ENCODE data around the gene ADGRF3.
"Not testable (repeated sequence)": the region's sequence is repeated elsewhere in the genome, so short reads cannot be mapped to it uniquely, and the experiment has no call there.

ADGRF3 gene

GRCh38 chr2:26346454-26347053, at the start of gene ADGRF3:
Gene ADGRF3 (minus strand): TSS chr2:26346789. CDS start chr2:26346234, 555 bp downstream.
- FAIRE-seq, result no peak
- no peak for TF ChIP-seq POLR2A (IDR thresholded peaks at IDR 0.05; ENCODE audit: low read depth, low read length)
- no peak for DNase-seq (ENCODE audit: insufficient read length, low spot score)

- DNase-seq (ENCODE audit: insufficient read length, low spot score) (no peak), FAIRE-seq (no peak)
- TF ChIP-seq POLR2A (IDR thresholded peaks at IDR 0.05; ENCODE audit: low read depth, low read length), result no peak
Observed at GRCh38 chr2:26395394-26395793, 48.8 kb upstream of the ADGRF3 start.

- TF ChIP-seq POLR2A (IDR thresholded peaks at IDR 0.05; ENCODE audit: low read depth, low read length), result no peak
- FAIRE-seq, result peak; percentile 6
- DNase-seq (ENCODE audit: insufficient read length, low spot score), result no peak
Observed at GRCh38 chr2:26394694-26395093, 48.1 kb upstream of the ADGRF3 start.

- FAIRE-seq (no peak), DNase-seq (ENCODE audit: insufficient read length, low spot score) (no peak)
- TF ChIP-seq POLR2A (IDR thresholded peaks at IDR 0.05; ENCODE audit: low read depth, low read length), result no peak
Observed at GRCh38 chr2:26387189-26387588, 40.6 kb upstream of the ADGRF3 start.

GRCh38 chr2:26384597-26384996, 38.0 kb upstream of the ADGRF3 start:
- no peak for TF ChIP-seq POLR2A (IDR thresholded peaks at IDR 0.05; ENCODE audit: low read depth, low read length)
- no peak for FAIRE-seq
- DNase-seq (ENCODE audit: insufficient read length, low spot score), result no peak

- FAIRE-seq (no peak), DNase-seq (ENCODE audit: insufficient read length, low spot score) (no peak)
- no peak for TF ChIP-seq POLR2A (IDR thresholded peaks at IDR 0.05; ENCODE audit: low read depth, low read length)
Observed at GRCh38 chr2:26384183-26384582, 37.6 kb upstream of the ADGRF3 start.

GRCh38 chr2:26382564-26382963, 36.0 kb upstream of the ADGRF3 start:
- FAIRE-seq, result no peak
- no peak for TF ChIP-seq POLR2A (IDR thresholded peaks at IDR 0.05; ENCODE audit: low read depth, low read length)
- no peak for DNase-seq (ENCODE audit: insufficient read length, low spot score)

GRCh38 chr2:26380281-26380680, 33.7 kb upstream of the ADGRF3 start:
- no peak for TF ChIP-seq POLR2A (IDR thresholded peaks at IDR 0.05; ENCODE audit: low read depth, low read length)
- DNase-seq (ENCODE audit: insufficient read length, low spot score) (no peak), FAIRE-seq (no peak)

GRCh38 chr2:26376799-26377198, 30.2 kb upstream of the ADGRF3 start:
- TF ChIP-seq POLR2A (IDR thresholded peaks at IDR 0.05; ENCODE audit: low read depth, low read length), result no peak
- FAIRE-seq (no peak), DNase-seq (ENCODE audit: insufficient read length, low spot score) (no peak)

- not testable (repeated sequence) for DNase-seq (ENCODE audit: insufficient read length, low spot score); FAIRE-seq
Observed at GRCh38 chr2:26370909-26371308, 24.3 kb upstream of the ADGRF3 start.

GRCh38 chr2:26369664-26370063, 23.1 kb upstream of the ADGRF3 start:
- not testable (repeated sequence) for FAIRE-seq; DNase-seq (ENCODE audit: insufficient read length, low spot score)

- no peak for TF ChIP-seq POLR2A (IDR thresholded peaks at IDR 0.05; ENCODE audit: low read depth, low read length)
- FAIRE-seq (no peak), DNase-seq (ENCODE audit: insufficient read length, low spot score) (no peak)
Observed at GRCh38 chr2:26366957-26367356, 20.4 kb upstream of the ADGRF3 start.

- TF ChIP-seq POLR2A (IDR thresholded peaks at IDR 0.05; ENCODE audit: low read depth, low read length), result no peak
- FAIRE-seq, result no peak
Observed at GRCh38 chr2:26364669-26365068, 18.1 kb upstream of the ADGRF3 start.

GRCh38 chr2:26363958-26364357, 17.4 kb upstream of the ADGRF3 start:
- no peak for DNase-seq (ENCODE audit: insufficient read length, low spot score)
- TF ChIP-seq POLR2A (IDR thresholded peaks at IDR 0.05; ENCODE audit: low read depth, low read length), result no peak
- FAIRE-seq, result no peak

More at GRCh38 chr2:26364669-26365068, 18.1 kb upstream of the ADGRF3 start:
- no peak for DNase-seq (ENCODE audit: insufficient read length, low spot score)

- DNase-seq (ENCODE audit: insufficient read length, low spot score), result no peak
- peak; percentile 78 for FAIRE-seq
- no peak for TF ChIP-seq POLR2A (IDR thresholded peaks at IDR 0.05; ENCODE audit: low read depth, low read length)
Observed at GRCh38 chr2:26363323-26363722, 16.7 kb upstream of the ADGRF3 start.
